ENCODE measurements around the gene PTCD1.
A peak's percentile ranks its signal among the peaks of the same experiment; 100 is the strongest.
"Not testable (repeated sequence)": the region's sequence is repeated elsewhere in the genome, so short reads cannot be mapped to it uniquely, and the experiment has no call there.

Gene PTCD1

GRCh38 chr7:99448855-99449254, 10.3 kb upstream of the PTCD1 start:
- no peak for DNase-seq (ENCODE audit: low read depth)

- DNase-seq (ENCODE audit: low read depth), result no peak
Observed at GRCh38 chr7:99447943-99448342, 9.3 kb upstream of the PTCD1 start.

GRCh38 chr7:99446096-99446495, 7.5 kb upstream of the PTCD1 start:
- no peak for DNase-seq (ENCODE audit: low read depth)

GRCh38 chr7:99440195-99440594, 1.6 kb upstream of the PTCD1 start:
- no peak for DNase-seq (ENCODE audit: low read depth)

GRCh38 chr7:99437946-99438572, 539 bp downstream of the PTCD1 start:
- no peak for DNase-seq (ENCODE audit: low read depth)

GRCh38 chr7:99433158-99433557, 5.4 kb downstream of the PTCD1 start:
- DNase-seq (ENCODE audit: low read depth), result no peak

- DNase-seq (ENCODE audit: low read depth), result not testable (repeated sequence)
Observed at GRCh38 chr7:99431756-99432540, 6.7 kb downstream of the PTCD1 start.

GRCh38 chr7:99429756-99430155, 8.8 kb downstream of the PTCD1 start:
- no peak for DNase-seq (ENCODE audit: low read depth)

GRCh38 chr7:99428972-99429566, 9.5 kb downstream of the PTCD1 start:
- no peak for DNase-seq (ENCODE audit: low read depth)

GRCh38 chr7:99424932-99425730, 13.5 kb downstream of the PTCD1 start:
- no peak for DNase-seq (ENCODE audit: low read depth)

- no peak for DNase-seq (ENCODE audit: low read depth)
Observed at GRCh38 chr7:99422625-99423024, 16.0 kb downstream of the PTCD1 start.

GRCh38 chr7:99422186-99422585, 16.4 kb downstream of the PTCD1 start:
- no peak for DNase-seq (ENCODE audit: low read depth)

- DNase-seq (ENCODE audit: low read depth), result no peak
Observed at GRCh38 chr7:99420986-99421385, 17.6 kb downstream of the PTCD1 start.

- DNase-seq (ENCODE audit: low read depth), result no peak
Observed at GRCh38 chr7:99420213-99420612, 18.4 kb downstream of the PTCD1 start.

- DNase-seq (ENCODE audit: low read depth), result no peak
Observed at GRCh38 chr7:99419323-99420021, 19.1 kb downstream of the PTCD1 start.

- no peak for DNase-seq (ENCODE audit: low read depth)
Observed at GRCh38 chr7:99418260-99418659, 20.3 kb downstream of the PTCD1 start.

GRCh38 chr7:99415513-99416127, 23.0 kb downstream of the PTCD1 start:
- not testable (repeated sequence) for DNase-seq (ENCODE audit: low read depth)

GRCh38 chr7:99410635-99411034, 28.0 kb downstream of the PTCD1 start:
- no peak for DNase-seq (ENCODE audit: low read depth)

GRCh38 chr7:99409806-99410205, 28.8 kb downstream of the PTCD1 start:
- no peak for DNase-seq (ENCODE audit: low read depth)

GRCh38 chr7:99409192-99409572, 29.4 kb downstream of the PTCD1 start:
- DNase-seq (ENCODE audit: low read depth), result no peak

- DNase-seq (ENCODE audit: low read depth), result peak; percentile 90
Observed at GRCh38 chr7:99408379-99409191, 30.0 kb downstream of the PTCD1 start, which contains the start of the genes BUD31 and PDAP1. BUD31 (plus strand) TSS chr7:99408969; CDS start chr7:99411093, 2,124 bp downstream. PDAP1 (minus strand) TSS chr7:99408597; CDS start chr7:99408548, 49 bp downstream.
